ENCODE data around the gene TXNDC2. TPM values are rescaled to one million over a fixed set of nuclear protein-coding genes. Genes with fewer than 3 reads are reported as not detected.

TXNDC2 gene
- total RNA-seq, 1 experiment from 2014 or later, result 0.29 TPM

DNA sequence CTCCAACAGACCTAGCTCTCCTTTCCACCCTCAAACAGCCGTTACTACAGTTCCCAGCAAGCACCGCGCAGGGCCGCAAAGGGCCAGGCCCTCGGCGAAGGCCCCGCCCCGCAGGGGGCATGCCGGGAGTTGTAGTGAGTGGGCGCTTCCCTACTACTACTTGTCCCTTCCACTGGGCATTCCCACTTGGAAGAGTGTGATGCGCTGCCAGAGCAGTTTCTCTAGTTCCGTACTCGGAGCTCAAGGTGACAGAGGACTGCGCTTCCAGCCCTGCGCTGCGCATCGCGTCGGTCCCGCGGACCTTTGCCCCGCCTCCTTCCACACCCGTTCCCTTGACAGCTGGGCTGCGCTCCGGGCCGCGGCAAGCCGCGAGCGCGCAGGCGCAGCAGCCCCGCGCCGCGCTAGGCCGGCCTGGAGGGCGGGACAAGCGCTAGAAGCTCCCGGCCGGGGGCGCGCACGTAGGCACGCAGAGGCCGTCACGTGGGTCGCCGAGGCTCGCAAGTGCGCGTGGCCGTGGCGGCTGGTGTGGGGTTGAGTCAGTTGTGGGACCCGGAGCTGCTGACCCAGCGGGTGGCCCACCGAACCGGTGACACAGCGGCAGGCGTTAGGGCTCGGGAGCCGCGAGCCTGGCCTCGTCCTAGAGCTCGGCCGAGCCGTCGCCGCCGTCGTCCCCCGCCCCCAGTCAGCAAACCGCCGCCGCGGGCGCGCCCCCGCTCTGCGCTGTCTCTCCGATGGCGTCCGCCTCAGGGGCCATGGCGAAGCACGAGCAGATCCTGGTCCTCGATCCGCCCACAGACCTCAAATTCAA, 28.0 kb downstream of the TXNDC2 start, which contains the start of gene VAPA:
TSS of gene VAPA (plus strand) at position 491 of the 808 bp plus-strand sequence. CDS start at position 732, 241 bp downstream.
- DNase-seq (ENCODE audit: low spot score), result peak; percentile 91

DNA sequence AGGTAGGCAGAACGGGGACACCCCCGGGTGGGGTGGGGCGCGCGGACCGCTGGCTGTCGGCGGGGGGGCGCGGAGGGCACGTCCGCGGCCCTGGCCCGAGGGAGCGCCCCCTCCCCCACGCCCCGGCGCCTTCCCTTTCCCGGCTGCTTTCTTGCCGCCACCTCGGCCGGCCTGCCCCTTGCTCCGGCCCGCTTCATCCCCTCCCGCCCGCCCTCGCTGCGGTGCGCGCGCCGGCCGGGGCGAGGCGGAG, 28.5 kb downstream of the TXNDC2 start:
- DNase-seq (ENCODE audit: low spot score), result no peak

DNA sequence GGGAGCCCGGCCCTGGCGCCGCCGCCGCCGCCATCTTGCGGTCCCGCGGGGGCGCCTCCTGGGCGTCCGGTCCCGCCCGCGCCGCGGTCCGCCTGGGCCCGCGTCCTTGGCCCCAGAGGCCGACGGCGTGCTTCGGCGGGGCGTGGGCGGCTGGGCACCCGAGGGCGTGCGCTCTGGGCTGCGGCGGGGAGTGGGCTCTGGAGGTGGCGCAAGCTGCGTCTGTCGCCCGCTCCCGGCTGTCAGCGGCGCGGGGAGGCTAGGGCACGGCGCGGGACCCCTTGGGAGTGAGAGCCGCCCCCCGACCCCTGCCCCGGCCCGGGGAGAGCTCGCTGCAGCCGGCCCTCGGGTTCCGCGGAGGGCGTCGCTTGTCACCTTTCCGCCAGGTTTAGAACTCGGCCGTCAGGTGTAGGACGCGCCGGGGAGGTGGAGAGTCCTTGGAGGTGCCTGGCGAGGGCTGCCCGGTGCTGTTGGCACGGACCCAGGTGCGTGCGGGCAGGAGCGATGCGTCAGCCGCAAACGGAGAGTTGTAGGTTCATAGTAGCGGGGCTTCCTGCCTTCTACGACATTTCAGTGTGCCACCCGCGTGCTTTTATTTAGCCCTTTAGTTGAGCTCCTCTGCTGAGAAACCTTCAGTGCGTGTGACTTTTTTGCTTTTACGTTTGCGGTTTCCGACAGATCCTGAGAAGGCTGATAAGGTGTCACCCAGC, 29.0 kb downstream of the TXNDC2 start:
- peak; percentile 77 for DNase-seq (ENCODE audit: low spot score)

DNA sequence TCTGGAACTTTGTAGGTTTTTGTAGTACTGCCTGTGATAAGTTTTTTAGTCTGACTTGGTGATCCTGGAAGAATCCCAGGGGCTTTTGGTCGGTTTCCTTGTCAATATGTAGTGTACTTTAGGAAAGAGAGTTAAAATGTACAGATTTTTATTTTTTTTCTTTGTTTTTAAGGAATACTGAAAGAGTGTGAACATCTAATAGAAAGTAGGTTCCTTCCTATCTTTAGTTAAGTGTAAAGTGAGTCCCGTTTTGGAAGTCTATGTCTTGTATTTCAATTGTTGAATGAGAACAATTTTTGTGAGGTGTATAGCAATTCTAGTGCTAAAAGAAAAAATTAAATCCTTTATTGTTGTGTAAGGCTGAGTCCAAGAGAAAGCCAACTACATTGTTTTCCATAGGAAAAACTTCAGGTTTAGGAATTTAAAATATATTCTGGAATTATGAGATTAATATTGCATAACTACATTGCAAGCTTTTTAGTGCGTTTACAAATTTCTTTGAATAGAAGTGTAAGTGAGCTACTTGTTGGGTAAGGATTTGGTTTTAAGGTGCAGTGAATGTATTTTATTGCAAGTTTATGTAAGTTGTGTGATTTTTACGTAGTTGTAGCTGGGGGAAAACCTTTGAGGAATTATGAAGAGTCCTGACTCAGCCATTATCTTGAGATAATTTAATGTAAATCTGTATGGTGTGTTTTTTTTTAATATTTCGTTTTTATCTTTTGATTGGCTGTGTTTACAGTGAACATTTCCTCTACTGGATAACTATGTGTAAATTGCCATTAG, 29.7 kb downstream of the TXNDC2 start:
- DNase-seq (ENCODE audit: low spot score), result no peak

DNA sequence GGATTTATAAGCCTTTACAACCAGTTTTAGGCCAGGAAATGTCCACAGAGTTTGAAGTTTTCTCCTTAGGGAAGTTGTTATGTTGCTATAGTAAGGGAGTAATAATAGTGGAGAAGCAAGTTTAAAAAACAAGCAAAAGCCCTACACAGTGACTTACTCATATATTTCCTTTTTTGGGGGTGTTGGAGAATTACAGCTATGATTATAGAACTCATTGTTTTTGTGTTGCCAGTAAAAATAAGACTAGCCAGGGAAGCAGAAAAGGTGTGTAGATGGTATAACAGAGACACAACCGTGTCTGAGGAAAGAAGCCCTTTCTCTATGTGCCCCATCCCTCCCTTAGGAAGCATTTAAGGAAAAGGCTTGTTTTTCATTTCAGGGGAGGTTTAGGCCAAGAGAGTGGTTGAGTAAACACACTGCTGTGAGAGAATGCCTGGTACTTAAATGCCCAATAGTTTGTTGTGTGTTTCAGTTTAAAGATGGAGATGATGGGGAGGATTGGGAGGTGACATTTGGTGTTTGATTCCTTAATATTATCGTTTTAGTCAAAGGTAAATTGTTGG, 30.4 kb downstream of the TXNDC2 start:
- DNase-seq (ENCODE audit: low spot score), result no peak

DNA sequence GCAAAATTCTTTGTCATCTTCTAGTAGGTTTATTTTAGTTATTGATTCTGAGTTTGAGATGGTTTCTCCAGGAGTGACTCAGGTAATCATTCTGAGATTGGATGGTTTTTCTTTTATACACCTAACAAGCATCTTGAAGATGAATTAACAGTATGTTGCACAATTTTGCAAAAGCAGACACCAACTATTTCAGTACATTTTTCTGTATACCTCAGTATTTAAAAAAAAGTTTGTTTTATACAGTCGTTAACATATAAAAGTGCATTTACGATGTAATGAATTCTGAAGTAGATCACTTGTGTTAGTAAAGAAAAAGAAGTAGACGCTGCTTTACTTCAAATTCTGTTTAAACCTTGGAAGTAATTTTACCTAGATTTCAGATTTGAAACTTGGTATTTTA, 31.0 kb downstream of the TXNDC2 start:
- no peak for DNase-seq (ENCODE audit: low spot score)

DNA sequence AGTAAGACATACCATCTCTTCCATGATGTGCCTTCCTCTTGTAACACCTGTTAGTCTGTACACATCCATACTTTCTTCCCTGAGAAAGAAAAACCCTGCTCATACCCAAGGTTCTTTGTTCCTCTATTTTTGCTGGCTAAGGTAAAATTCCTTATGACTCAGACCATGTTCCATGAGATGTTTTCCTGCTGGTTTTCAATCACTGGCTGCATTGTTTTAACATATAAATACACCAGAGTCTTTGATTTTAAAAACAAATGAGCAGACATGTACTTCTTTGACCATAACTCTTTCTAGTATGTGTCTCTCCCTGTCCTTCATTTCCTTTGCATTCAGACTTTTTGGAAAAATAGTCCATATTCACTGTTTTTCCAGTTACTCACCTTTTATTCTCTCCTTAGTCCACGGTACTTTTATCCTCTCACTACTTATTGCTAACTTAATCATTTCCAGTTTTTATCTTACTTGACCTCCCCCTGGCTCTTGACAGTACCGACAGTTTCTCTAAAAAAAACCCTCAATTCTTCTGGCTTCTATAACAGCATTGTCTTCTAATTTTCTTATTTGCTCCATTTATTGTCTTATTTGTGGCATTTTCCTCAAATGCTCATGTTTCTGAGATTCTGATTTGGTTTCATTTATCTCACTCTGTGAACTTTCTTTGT, 32.4 kb downstream of the TXNDC2 start:
- DNase-seq (ENCODE audit: low spot score), result no peak

DNA sequence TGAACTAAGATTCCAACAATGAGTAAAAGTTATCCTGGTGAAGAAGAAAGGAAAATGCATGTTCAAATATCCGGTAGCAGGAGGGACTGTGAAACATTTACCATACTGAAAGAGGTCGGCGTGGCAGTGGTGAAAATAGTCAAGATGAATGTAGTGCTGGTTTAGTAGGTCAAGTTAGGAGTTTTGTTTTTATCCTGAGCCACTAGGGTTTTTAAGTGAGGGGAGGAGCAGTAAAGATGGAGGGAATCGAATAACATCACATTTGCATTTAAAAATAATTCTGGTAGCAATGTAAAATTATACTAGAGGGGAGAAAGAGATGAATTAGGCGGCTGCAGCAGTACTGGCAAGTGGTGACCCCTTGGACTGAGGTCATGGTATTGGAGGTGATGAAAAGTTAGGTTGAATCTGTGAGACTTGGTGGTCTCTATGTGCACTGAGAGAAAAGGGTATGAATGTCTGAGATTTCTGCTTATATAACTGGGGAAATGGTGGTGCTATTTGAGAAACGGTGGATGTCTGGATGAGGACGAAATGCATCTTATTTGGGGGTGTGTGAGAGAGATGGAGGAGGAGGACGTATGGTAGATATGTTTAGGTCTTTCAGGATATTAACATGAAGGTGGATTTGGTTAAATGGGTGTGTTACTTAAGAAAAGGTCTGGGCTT, 33.9 kb downstream of the TXNDC2 start:
- no peak for DNase-seq (ENCODE audit: low spot score)

DNA sequence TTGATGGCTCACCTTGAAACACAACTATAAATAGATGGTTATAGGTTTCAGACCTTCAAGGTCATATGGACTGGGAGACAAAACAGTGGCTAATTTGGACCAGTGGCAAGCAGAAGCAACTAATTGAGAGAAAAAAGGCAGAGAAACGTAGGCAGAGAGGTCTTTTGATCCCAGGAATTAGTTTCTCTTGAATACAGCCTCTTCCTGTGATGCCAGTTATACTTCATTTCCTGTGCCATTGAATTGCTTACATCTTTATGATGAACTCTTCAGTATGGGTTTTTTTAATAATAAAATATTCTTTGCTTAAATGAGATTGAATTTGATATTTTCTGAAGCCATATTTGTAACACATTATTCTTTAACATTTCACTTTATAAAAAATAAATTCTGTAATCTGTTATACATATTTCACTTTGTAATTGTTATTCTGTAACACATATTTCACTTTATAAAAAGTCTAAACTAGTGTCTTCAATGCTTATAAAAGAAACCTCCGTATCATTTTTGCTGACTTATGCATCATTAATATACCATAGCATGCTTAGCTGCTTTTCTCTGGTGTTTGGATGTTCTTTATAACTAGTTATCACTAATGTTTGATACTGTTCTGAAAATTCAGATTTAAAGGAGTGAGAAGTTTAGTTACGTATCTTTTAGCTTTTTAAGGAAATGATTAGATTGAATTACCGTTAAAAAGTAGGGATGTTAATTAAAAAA, 37.0 kb downstream of the TXNDC2 start:
- no peak for DNase-seq (ENCODE audit: low spot score)

DNA sequence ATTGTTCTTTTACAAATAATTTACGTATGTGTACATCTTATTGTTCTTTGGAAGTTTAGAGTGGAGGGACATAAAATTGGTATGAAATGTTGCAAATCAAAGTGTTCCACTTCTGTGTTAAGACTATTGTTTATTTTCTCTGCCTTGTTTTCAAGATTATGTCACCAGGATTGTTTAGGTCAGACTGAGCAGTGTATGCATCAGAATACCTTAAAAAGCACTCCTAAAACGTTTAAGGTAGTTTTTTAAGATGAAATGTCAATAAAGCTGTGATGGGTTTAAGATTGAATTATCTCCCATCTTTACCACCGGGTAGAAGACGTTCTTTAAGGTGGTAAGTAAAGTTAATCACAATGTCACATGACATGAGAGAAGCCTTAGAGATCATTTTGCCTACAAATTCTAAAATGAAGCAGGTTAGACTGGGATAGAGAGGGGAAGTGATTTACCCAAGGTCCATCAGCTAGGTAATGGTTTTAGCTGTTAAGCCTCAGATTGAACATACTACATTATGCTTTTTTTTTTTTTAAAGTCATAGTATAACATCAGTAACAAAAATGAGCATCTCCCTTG, 38.7 kb downstream of the TXNDC2 start:
- DNase-seq (ENCODE audit: low spot score), result no peak

DNA sequence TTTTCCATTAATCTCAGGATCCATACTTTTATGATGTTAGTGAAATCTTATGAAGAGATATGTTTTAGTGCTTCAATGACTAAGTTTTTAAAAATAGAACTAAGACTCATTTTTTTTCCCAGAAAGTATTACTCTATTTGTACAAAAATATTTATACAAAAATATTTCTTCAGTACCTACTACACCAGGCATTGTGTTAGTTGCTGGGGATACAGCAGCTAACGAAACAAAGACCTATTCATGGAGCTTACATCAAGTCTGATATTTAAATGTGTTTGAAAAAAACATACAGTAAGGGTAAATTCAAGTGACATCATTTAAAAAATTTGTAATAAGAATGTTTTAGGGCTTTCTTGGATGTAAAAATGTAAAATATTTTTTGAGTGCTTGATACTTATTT, 39.6 kb downstream of the TXNDC2 start:
- DNase-seq (ENCODE audit: low spot score), result no peak

DNA sequence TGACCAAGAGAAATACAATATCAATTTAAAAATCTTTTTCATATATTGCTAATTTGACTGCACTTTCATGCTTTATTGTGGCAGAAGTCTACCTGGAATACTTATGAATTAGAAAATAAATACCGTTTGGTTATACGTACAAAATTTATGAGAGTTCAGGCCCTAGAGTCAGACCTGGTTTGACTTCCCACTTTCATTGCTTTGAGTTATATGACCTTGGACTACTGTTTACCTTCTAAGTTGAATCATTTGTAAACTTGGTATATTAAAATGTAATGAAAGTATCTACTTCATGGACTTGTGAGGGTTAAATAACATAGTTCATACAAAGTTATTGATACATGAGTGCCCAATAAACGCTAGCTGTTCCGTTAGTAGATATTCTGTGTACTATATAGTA, 40.0 kb downstream of the TXNDC2 start:
- no peak for DNase-seq (ENCODE audit: low spot score)

DNA sequence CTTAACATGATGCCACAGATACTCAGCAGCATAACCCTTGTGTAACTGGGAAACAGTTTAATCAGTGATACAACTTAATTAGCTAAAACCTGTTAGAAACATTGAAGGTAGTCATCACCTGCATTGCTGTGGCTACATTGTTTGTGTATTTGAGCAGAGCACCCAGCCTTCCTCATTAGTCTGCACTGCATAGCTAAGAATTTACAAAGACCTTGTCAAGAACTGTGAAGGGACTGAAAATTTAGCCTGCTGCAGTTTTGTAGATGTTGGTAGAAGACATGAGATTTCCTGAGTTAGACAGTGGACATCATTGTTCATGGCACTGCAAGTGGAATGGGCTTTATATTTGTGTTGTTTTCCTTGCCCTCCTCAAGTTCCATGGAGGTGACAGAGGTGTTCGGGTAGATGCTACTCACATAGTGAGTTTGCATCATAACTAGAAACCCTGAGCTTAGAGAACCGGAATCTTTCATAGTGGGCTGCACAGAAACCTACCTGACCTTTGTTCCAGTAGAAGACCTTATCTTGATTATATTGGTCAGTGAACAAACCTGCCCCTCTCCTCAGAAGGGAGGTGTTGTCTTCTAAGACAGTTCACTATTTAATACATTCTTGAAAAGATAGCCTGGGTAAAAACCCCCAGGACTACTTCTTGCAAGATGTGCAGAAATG, 40.6 kb downstream of the TXNDC2 start:
- DNase-seq (ENCODE audit: low spot score), result no peak

DNA sequence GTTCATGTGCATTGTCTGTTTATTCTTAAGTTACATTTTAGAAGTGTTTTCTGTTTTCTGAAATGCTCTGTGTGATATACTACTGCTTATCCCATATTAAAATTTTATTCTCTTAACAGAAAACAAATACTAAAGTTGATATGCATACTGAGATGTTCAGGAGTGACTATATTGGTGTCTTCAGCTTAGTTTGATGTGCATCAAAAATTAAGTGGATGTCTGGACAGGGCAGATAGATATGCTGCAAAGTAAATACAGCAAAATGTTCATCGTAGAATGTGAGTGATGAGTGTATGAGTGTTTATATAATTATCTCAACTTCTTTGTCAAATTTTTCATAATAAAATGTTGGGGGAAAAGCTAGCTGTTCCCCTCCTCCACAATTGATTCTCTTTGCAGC, 41.2 kb downstream of the TXNDC2 start:
- no peak for DNase-seq (ENCODE audit: low spot score)

DNA sequence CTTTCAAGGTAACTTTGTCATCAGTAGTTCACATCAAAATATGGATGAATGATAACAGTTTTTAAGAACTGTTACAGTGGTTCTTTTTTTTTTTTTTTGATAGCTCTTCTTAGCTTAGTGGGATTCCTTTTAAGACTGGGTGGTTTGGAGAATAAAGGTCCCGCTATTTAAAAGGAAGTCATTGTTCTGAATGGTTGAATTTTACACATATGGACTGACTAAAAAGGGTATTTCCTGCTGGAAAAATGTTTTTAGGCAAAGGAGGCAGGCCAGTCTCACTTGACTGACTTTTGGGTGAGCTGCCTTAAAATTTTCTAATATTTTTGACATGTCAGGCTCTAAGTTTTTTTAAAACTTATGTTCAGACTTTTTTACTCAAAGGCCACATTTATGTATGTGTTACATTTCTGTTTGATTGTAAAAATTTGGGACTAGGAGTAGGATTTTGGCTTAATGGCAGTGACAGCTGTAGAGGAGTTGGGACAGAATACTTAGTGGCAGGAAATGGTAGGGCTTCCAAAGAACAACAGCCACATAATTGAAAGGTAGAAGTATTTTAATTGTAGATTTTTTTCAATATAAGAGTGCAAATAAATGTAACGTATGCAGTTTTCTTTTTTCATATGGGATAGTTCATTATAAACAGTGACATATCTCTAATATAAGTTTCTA, 41.8 kb downstream of the TXNDC2 start:
- DNase-seq (ENCODE audit: low spot score), result no peak

DNA sequence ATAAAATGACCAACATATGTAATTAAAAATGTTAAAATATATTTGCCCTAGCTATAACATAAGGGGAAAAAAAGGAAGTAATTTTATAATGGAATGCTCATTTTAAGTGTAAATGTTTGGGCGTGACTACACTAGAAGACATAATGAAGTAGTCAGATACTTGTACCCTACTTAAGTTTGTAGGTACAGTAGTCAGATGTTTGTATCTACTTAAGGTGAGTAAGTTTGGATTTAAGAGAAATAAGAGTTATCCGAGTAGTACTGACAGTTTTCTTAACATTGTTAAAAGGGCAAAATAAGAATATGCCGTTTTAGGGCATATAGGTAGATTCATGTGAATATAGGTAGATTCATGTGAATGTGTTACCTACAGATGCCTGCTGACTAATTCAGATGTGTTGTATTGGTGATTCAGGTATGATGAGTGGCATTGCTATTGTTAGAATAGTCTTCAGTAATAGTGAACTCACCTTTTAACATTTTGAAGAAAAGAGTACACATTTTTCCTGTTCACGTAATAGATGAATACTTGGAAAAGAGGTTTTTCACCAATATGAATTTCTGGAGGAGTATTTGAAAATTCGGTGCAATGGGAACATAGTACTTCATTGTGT, 43.0 kb downstream of the TXNDC2 start:
- DNase-seq (ENCODE audit: low spot score), result no peak

DNA sequence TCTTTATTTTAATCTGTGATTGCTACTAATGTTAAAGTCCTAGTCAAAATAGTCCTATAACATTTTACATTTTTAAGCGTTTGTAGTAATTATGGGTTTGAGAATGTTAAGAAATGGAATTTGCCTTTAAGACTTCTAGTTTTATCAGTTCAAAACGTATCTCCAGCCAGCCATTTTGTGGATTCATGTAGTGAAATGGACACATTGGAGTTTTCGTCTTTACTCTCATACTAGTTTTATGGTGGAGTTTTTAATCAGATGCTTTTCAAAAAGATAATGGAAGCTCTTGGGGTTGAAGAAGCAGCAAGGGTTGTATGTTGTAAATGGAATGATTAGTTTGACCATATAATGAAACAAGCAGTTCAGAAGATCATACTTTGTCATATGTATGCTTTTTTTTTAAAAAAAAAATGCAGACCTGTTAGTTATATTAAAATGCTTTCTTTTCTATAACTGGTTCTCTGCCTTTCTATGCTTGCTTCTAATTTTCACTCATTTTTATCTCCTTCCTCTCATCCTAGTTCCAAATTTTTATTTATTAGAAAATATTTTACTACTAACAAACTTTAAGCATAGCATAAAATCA, 44.6 kb downstream of the TXNDC2 start:
- DNase-seq (ENCODE audit: low spot score), result no peak

DNA sequence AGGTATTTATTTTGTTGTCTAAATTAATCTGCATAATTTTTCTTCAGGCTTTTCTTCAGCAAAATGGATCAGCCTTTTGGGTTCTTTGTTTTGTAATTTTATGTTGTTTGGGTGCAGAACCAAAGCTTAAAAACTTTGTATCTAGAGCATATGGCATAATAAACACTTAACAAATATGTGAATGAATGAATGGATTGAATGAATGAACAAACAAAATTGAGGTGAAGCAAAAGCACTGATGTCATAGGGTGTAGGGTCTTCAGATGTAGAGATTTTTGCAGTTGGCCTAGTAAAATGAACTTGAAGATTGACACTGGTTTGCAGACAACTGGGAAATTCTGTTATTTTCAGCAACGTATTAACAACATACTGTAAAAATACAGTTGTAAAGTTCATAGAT, 45.4 kb downstream of the TXNDC2 start:
- no peak for DNase-seq (ENCODE audit: low spot score)

All from H4 (cell line).